HG03521 (cell line): ENCODE results near the gene AMDHD2.

Experiments
- ATAC-seq: cut with Tn5 transposase; IDR thresholded peaks from one replicate; pipeline ENCODE4 v1.9.1; 2021; ENCODE audit warnings: mild to moderate bottlenecking, moderate library complexity; ENCODE audit not compliant: unreplicated experiment

Gene AMDHD2

DNA sequence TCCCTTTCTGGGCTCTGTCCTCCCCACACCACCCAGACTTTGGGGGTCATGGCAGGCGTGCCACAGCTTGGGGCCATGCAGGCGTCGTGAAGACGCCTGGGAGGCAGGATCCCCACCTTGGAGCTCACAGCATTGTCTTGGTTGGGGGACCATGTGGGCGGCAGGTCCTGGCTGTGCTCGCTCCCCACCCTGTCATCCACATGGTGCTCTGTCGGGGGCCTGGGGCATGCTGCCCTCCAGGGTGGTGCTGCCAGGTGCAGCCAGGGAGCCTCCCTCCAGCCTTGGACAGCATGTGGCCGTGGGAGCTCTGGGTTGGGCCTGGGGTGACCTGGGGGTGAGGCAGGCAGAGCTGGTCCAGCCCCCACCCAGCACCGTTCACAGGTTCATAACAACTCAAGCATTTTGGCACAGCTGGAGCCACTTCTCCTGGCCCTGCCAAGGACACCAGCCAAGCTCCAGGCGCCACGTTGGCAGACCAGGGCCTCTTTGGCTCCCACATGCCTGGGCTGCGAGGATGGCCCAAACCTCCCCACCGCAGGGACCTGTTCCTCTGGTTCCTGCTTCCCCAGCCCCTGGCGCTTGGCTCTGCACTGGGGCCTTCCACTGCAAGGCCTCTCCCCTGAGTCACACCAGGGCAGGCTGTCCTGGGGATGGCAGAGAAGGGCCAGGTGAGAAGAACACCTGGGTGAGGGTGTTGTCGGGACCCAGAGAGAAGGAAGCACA is 21.5 kb upstream of the AMDHD2 start:
- ATAC-seq, result no peak

- ATAC-seq, result no peak
Measured at GRCh38 chr16:2499454-2499853, 20.7 kb upstream of the AMDHD2 start.

DNA sequence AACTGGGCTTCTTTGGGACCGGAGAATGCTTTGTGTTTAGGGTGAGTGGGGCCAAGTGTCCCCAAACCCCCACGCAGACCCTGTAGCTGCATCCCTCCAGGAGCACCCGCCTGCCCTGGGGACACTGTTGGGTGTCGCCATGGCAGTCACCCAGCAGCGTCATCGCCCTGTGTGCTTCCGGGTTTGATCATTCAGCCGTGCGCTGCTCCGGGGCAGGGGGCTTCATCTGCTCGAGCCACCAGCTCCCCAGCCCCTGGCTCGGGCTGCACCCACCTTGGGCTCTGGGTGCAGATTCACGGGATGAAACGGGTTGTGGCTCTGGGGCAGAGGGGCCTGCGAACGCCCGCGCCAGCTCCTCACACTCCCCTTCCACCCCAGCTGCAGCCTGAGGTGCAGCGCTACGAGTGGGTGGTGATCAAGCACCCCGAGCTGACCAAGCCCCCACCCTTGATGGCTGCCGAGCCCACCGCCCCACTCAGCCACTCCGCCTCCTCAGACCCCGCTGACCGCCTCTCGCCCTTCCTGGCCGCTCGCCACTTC is 20.2 kb upstream of the AMDHD2 start:
- ATAC-seq, result no peak

DNA sequence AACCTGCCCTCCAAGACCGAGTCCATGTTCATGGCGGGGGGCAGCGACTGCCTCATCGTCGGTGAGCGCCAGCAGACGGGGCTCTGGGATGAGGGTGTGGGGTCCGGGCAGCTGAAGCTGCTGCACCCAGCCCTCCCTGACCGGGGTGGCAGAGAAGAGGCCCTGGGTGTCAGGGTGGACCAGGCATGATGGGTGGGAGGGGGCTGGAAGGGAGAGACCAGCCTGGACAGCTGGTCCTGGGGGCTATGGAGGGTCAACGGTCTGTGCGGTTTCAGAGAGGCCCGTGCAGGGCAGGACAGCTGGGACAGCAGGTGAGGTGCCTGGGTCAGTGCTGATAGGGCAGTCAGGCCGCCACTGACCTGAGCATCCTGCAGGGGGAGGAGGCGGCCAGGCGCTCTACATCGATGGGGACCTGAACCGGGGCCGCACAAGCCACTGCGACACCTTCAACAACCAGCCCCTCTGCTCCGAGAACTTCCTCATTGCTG is 19.7 kb upstream of the AMDHD2 start:
- no peak for ATAC-seq

DNA sequence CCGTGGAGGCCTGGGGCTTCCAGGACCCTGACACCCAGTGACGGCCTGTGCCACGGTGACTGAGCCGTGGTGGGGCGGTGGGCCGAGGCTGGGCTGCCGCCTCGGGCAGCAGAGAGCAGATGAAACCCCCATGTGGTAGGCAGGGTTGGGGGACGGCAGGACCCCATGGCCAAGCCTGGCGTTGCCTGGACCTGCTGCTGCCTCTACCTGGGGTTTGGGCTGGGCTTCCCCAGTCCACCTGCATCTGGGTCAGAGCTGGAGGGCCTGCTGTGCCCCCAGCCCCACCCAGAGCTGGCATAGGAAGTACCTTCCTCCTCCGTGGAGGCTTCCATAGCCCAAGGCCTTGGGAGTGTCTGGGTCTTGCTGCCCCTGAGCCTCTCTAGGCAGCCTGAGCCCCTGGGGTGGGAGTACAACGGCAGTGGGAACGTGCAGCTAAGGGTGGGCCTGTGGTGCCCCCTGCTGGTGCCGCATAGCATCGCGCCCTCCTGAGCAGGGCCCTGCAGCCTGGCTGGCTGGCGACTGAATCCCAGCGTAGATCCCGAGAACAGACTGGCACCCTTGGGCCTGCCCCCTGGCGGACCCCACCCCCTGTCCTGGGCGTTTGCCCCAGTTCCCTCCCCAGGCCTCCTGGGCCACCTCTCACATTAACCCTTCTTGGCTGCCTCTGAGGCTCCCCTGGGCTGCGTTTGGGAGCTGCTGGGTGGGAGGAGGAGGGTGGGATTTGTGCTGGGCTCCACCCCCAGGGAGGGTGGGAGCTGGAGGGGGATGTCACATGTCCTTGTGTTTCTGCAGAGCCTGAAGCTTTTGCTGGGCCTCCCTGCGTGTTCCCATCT is 19.0 kb upstream of the AMDHD2 start:
- no peak for ATAC-seq

DNA sequence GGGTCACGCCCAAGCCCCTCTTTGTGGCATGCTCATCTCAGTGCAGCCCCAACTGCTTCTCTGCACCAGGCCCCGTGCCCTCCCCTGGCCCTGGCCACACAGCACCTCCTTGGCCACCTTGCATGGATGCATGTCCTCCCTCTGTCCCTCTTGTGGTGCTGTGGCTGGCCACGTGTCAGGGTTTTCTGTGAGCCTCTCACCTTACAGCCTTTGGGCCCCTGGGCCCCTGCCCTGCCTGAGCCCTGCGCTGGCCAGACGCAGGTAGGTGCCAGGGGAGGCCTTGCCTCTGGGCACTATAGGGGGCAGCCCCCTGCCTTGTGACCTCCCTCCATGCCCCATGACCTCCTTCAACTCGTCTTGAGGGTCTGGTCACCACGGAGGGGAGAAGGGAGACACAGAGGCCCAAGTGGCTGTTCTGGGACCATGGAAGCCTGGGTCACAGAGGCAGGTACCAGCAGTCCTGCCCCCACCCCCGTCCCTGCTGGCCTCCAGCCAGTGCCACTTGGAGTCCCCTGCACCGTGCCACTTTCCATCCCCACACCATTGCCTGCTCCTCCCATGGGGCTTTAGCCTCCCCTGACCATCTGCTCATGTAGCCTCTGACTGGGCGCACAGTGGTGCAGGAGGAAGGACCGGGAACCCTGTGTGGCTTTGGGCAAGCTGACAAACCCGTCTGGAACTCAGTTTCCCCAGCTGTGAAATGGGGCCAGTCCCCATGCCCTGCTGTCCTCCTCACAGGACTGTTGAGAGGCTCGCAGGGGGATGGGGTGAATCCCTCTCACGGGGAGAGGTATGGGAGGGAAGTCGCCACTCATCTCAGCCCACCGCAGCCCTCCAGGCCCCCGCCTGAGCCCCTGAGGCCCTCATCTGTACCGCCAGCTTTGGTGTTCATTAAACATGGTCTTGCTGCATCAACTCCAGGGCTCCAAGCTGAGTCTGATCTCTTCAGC is 17.9 kb upstream of the AMDHD2 start:
- ATAC-seq, result no peak

GRCh38 chr16:2505695-2506094 is 14.5 kb upstream of the AMDHD2 start:
- no peak for ATAC-seq

DNA sequence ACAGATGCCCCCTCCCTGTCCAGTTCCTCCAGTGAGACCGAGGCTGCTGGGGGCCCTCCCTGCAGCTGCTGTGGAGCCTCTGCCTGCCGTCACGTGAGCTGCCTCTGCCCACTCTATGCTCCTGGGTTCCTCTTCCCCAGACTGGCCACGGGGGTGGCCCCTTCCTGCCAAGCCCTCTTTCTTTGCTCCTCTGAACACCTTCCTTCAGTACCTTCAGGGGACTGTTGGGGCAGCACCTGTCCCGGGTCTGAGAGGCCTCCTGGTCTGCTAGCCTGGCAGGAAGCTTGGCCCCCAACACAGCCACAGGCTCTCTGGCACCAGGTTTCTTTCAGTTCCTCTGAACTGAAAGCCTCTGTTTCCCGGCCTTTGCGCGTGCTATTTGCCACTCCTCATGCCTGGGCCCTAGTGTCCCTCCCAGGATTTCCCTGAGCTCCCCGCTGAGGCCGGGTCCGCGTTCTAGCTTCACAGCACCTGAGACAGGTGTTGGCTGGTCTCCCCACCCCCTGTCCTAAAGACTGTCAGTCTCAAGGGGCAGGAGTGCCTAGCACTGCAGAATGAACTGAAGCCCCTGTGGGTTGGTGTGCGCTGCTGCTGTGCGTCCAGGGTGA is 13.0 kb upstream of the AMDHD2 start:
- no peak for ATAC-seq

- ATAC-seq, result no peak
Measured at GRCh38 chr16:2507665-2508064, 12.5 kb upstream of the AMDHD2 start.

DNA sequence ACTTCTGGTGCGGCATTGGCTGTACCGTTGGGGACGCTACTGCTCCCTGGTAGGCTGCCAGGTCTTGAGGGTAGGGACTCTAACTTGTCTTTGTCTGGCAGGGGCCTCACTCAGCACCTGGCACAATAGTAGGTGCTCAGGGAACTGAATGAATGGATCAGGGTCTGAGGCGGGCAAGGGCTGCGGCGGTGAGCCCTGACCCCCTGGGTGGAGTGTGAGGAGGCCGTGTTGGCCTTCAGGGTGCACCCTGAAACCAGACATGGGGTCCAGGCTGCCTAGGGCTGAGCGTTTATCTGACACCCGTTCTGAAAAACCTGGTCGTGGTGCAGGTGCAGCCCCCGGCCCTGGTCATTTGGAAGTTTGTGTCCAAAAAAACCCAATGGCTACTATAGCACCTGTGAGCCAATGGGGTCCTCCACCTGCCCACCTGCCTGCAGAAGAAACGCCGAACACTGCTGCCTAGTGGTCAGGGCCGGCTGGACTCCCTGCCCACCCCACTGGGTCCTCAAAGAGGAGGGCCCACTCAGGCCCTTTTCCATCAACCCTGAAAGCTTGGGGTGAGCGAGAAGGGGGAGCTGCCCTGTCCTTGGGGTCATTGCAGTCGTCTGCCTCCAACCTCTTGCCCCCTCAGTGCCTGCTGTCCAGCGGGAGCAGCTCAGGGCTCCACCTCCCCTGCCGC is 11.3 kb upstream of the AMDHD2 start:
- ATAC-seq, result no peak

DNA sequence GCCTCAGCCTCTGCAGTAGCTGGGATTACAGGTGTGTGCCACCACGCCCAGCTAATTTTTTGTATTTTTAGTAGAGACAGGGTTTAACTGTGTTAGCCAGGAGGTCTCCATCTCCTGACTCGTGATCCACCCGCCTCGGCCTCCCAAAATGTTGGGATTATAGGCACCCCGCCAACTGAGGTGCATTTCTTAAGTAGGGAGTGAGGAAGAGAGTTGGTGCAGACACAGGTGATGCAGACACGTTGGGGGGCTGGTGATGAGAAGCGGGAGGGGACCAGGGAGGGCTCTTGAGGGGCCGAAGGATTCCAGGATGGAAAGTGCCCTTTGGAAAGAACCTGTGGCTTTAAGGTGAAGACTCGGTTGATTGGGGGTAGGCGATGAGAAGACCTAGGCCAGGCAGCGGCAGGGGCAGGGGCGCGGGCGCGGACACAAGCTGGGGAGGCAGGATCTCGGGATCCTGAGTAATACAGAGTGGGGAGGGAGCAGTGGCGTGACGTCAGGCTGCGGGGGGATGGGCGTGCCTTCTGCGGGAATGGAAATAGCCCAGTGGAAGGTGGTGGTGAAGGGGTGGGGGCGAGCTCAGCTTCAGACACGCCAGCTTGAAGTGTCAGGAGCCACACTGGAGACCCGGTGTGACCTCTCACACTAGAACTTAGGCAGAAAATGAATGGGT is 8.9 kb upstream of the AMDHD2 start:
- no peak for ATAC-seq

- ATAC-seq, result no peak
Measured at GRCh38 chr16:2511996-2512734, 8.0 kb upstream of the AMDHD2 start.

- peak; percentile 1 for ATAC-seq
Measured at GRCh38 chr16:2512735-2513404, 7.3 kb upstream of the AMDHD2 start.

DNA sequence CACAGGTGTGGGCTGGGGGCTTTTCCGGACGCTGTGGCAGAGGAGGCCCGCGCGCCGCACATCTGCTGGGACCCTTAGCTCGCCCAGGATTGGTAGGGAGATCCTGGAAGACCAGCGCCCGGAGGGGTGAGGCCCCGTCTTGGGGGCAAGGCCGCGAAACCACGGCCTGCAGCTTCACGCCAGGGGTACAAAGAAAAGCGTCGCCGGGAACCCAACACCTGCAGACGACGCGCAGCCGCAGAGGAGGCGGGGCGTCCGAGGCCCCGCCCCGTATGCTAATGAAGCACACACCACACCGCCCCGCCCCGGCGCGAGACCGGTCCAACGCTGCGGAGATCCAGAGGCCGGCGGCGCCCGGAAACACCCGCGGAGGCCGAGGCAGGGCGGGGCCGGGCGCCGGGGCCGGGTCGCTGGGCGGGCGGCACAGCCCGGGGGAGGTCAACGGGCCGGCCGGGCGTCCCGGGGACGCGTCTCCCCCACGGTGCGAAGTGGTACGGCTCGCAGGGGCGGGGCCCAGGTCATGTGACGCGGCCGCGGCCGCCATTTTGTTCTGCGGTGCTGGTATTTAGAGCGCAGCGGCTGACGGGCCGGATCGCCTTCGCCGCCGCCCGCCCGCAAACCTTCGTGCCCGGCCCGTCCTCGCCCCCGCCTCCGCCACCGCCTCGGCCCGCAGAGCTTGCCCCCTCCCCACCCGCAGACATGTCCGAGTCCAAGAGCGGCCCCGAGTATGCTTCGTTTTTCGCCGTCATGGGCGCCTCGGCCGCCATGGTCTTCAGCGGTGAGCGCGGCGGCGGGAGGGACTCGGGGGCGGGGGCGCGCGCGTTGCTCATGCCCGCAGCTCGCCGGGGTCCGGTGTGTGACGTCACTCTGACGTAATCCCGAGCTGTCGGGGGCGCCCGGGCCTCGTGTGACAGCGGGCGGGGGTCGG is 6.5 kb upstream of the AMDHD2 start, which contains the start of gene ATP6V0C:
Gene ATP6V0C, plus strand, starts transcription at position 548 of the 928 bp plus-strand sequence. Its CDS starts 152 bp downstream, at position 700.
- ATAC-seq, result peak; percentile 77

DNA sequence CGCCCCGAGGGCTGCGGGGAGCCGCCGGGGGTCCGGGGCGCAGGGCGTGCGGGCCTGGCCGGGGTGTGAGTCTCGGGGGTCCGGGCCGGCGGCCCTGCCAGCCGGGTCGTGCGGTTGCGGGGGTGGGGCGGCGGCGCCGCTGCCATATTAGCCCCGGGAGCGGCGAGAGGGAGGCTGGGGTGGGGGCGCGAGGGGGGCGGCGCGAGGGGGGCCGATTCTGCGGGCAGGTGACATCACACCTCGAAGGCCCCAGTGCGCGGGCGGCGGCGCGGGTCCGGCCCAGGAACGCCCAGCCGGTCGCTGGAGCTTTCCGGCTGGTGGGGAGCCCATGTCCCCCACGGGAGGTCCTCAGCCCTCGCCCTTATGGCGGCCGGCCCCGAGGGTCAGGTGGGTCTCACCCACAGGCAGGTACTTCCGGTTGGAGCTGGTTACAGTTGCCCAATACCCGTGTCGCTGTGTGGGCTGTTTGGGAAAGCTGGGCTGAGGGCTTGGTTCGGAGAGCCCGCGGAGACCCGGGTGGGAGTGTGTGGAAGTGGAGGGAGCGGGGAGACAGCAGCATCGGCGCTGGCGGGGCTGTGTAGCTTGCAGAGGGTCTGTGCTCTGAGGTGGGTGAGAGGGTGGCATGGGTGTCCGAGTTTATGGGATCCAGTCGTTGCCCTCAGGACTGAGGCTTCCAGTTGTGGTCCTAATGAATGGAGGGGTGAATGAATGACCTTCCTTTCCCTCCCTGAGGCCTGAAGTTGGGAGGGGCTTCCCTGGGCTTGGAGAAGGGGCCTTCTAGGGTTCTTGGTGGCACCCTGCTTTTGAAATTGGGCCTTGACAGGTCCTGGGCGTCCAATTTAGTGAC is 5.6 kb upstream of the AMDHD2 start:
- ATAC-seq, result no peak
